ENCODE data around the gene FSTL4.

Gene FSTL4

DNA sequence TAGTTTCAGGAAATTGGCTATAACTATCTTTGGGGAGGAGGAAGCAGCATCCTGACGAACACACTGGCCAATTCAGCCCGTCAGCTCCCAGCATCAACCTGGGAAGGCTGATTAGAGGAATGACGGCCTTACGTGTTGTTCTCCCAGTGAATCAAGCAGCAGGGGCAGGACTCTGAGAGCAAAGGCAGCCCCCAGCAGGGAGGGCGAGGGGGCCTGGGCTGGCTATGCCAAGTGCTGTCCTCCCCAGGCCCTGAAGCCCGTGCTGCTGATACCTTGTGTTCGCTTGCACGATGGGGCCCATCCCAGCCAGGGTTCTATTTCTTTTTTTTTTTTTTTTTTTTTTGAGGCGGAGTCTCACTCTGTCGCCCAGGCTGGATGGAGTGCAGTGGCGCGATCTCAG lies 254.1 kb downstream of the FSTL4 start:
- no peak for DNase-seq

DNA sequence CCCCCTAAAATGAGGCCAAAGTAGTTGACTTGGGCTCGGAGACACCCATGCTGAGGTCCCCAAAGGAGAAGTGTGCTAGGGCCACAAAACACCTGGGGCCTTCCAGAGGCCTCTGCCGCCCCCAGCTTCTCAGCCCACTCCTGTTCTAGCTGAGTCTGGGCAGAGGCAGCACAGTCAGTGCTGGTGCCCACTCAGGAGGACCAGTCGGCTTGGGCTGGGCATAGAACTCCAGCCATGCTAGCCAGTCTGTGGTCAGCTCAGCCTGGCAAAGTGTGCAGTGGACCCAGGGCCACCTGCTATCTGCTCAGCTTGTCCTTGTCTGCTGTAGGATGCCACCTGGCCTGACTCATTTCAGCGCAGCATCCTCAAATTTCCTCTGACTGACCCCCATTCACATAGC lies 254.6 kb downstream of the FSTL4 start:
- DNase-seq: no peak

GRCh38 chr5:133356984-133357421 lies 255.3 kb downstream of the FSTL4 start:
- no peak for DNase-seq

DNA sequence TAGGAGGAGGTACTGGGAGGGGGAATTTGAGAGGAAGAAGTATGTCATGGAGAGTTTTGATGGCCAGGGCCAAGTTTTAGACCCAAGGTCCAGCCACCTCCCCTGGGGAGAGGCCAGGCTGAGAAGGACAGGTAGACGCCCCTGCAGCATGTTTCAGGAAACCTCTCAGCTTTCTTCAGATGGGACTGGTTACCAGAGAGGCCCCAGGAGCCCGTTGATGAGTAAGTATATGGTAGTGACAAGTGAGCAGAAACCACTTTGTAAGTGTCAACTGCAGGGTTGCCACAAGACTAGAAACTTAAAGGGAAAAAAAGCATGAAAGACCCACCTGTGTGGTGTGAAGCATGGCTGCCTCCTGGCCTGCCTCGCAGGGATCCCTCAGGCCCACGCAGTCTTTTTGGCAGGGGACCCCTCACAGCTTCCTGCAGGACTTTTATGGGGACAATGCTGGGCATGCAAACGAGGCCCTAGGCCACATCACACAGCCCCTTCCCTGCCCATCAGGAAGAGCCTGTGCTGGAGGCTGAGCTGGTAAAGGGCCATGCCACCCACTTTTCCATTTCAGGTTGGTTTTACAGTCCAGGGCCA lies 255.9 kb downstream of the FSTL4 start:
- no peak for DNase-seq

DNA sequence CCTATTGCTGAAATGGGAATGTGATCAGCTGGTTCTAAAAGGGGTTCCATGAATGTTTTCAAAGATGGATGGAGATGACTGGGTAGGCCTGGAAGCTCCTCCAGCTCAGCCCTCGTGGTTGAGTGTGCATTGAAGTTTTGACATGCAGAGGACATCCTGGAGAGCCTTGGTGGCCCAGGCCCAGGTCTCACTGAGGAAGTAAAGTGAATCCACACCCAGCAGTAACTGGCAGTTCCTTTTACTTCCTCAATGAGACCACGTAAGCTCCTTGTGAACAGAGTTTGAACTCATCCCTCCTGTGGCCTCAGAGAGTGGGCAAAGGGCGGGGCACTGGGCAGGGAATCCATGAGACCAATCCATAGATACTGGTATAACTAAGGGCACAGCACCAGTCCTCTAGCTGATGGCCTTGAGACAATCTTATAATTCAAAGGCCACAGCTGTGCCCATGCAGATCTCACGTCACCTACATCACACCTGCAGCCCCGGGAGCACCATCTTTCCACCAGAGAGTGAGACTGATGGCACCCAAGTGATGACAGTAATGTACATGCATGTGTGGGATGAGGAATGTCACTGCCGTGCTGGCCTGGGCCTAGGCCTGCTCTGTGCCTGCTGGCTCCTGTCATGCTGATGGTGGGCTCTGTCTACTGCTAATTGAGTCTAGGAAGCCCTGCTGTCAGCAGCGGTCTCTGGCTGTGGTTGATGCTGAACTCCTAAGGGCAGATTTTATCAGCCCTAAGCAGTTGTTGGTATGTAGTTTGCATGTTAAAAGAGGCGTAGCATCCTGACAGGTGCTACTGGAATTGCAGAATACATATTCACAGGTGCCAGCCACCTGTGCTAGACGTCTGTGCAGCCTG lies 257.8 kb downstream of the FSTL4 start:
- DNase-seq: no peak

DNA sequence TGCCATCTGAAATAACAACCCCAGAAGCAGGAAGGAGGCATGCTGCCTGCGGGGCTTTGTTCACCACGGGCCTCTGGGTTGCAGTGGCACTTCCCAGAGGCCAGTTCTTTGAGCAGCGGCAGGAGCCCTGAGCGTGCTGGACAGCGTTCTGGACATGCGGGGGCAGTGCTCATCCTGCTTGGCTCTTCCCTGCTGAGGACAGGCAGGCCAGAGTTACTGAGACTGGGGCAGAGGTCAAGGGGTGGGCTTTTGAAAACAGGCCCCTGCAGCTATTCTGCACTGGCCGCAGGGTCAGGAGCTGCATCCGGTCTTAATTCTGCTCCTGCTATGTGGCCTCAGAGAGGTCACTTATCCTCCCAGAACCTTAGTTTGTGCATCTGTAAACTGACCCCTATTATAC lies 258.6 kb downstream of the FSTL4 start:
- DNase-seq: no peak

DNA sequence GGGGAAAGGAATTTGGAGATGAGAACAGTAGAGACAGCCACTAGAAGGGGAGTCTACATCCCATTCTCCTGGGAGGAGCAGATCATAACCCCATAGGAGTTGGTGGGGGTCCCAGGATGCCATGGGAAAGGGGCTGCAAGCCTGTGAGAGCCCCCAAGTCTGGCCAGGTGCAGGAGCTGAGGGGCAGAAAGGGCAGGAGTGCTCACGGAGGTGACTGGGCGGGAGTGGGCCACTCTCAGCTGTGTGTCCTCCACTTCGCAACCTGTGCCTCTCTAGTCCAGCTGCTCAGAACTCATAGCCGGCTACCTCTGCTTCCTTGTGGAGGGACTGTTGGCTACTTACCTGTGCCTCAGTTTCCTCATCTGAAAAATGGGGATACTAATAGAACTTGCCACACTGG lies 263.9 kb downstream of the FSTL4 start:
- no peak for DNase-seq

- no peak for DNase-seq
These were observed 265.3 kb downstream of the FSTL4 start for GRCh38 chr5:133347039-133347438.

DNA sequence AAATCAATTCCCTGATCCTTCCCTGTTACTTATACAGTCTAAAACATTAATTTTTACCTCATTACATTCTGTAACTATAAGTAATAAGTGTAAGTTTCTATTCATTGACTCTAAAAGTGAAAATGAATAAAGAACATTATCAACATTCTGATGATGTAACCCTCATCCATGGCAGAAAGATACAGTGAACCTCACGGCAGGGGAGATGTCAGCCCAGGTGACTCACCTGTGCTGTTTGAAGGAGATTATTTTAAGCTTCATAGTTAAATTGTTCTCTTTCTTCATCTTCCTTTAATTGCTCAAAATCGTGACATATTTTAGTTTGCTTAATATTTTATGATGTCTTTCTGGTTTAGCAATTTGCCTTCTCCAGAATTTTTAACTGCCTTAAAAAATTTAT lies 268.1 kb downstream of the FSTL4 start:
- no peak for DNase-seq

DNA sequence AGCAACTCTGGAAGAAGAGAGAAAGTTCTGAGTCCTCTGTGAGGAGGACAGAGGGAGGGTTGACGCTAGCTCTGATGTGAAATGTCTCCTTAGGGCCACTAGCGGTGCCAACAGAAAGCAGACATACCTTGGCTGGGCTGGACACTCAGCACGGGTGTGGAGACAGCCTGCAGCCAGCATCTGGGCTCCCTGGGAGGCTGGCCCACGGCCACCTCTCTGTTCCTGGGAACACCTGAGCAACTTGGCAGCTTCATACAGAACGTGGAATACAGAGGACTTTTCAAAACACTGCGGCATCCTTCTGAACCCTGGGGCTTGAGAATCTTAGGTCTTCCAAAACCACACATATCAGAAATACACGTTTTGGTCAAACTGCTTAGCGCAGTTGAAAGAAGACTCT lies 269.1 kb downstream of the FSTL4 start:
- DNase-seq: no peak

GRCh38 chr5:133341915-133342710 lies 270.2 kb downstream of the FSTL4 start:
- DNase-seq: no peak

DNA sequence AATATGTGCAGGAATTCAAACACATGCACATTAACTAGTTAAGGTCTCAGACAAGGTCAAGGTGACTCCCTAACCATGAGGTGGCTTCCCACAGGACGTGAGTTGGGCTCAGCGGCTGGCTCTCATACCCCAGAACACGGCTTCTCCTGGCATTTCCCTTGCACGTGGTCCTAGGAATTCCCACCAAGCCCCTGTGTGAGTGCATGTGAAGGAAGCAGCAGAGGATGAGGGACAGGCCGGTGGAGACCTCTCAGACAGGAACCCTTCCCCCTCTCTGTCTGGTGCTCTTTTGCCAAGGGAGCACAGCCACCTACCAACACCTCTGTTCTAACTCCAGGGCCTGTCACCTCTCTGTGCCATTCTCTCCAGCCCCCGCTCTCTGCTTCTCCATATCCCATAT lies 271.0 kb downstream of the FSTL4 start:
- no peak for DNase-seq

- DNase-seq: no peak
These were observed 271.5 kb downstream of the FSTL4 start for GRCh38 chr5:133340822-133341221.

DNA sequence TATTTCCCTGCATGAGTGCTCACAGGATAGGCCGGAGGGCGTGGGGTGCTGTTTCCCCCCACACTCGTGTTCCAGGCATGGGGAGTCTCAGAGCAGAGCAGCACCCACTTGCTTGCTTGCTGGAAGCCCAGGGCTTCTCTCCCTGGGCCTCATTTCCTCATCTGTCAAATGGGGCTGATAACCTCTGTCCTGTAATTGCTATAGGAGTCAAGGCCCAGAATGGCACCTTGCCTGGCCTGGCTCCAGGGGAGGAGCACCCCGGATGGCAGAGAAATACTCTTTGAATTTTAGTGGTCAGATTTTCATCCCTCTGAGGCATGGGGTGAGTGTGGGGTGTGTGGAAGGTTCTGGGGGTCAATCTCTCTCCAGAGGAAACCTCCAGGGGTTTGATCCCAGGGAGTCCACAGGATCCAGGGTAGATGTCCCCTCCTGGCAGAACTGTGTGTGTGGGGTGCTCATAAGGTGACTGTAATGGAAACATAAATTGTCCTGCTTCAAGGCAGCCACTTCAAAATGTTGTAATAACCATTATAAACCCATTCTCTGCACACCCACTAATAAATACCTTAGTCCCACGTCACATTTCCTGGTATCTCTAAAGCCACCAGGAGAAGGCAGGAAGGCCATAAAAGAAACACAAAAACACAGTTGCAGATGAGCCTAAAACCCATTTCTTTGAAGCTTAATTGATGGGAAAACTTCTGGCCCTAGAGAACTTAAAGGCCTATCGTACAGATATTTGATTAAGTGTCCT lies 272.2 kb downstream of the FSTL4 start:
- no peak for DNase-seq

- no peak for DNase-seq
These were observed 273.6 kb downstream of the FSTL4 start for GRCh38 chr5:133338504-133339355.

GRCh38 chr5:133337795-133338445 lies 274.4 kb downstream of the FSTL4 start:
- DNase-seq: no peak

GRCh38 chr5:133336969-133337410 lies 275.4 kb downstream of the FSTL4 start:
- no peak for DNase-seq

DNA sequence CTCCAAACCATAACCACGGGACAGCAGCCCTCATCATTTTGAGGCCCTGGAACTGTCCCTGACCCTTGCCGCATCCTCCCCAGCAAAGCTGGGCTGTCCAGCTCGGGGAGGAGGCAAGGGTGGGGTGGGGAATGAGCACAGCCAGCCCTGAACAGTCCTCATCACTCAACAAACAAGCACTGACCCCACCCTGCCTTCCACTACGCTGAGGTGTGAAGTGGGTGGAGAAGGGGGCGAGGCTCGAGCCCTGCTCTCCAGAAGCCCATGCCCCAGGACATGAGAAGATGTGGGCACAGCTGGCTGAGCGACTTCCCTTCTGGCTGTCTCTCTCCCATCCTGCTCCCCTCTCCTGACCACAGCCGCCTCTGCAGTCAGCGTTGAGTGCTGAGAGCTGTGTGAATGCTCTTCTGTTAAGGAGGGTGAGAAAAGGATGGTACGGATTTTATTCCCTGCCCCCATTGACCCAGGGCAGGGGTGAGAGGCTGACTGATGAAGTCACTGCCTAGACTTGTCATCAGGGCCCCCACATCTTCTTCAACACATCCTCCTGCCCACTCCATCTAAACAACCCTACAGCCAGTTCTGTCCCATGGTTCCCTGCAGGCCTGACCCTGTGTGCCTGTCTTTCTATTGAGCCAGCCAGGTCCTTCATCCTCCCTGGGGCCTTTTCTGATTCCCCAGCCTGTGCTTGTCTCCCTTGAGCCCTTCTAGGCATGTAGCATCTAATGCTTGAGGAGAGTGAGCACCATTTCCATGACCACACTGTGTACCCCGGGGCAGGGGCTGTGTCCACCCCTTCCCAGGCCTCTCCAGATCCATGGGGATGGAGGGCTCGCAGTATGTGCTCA lies 276.0 kb downstream of the FSTL4 start:
- no peak for DNase-seq

DNA sequence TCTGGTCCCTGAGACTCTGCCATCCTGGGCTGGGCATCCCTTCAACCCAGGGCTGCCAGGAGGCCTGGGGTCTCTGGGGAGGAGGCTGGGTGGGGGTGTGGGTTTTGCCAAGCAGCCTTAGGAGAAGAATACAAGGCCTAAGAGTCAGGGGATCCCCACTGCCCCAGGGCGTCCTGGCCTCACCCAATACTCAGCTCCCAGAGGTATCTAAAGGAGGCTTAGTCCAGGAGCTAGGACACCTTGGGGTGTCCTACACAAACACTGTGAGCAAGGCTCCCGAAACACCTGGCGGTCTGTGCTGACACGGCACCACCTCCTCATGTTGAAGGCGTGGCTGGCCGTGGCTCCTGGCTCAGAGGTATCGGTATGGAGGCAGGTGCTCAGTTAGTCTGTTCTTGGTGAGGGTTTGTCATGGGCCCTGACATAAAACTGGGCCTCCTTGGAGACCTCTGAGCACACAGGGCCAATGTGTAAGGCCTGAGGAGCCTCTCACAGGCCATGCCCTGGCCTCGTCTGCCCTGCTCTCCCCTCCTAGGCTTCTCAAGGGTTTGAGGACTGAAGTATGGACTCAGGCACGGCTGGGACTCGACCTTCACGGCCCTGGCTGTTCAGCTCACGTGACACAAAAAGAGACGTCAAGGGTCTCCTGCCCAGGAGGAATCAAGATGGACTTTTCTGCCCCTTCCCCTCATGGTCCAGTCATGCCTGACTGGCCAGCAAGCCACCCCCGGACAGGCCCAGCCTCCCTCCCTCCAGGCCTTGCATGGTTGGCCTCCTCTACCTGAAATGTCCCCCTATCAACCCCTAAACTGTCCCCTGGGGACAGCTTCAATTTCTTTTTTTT lies 277.3 kb downstream of the FSTL4 start:
- DNase-seq: no peak

Measured in NCI-H187 treated with DMSO at 0.1 percent for 48 hours (cell line).